ENCODE data around the gene DNM3.

DNM3 gene

GRCh38 chr1:172254521-172255222, 413.4 kb downstream of the DNM3 start:
- no peak for DNase-seq

GRCh38 chr1:172255223-172255560, 413.9 kb downstream of the DNM3 start:
- no peak for DNase-seq

- no peak for DNase-seq
Measured at GRCh38 chr1:172265905-172266304, 424.6 kb downstream of the DNM3 start.

GRCh38 chr1:172266528-172267174, 425.4 kb downstream of the DNM3 start:
- DNase-seq = no peak

GRCh38 chr1:172268237-172268636, 426.9 kb downstream of the DNM3 start:
- DNase-seq = no peak

- DNase-seq = no peak
Measured at GRCh38 chr1:172269084-172269483, 427.8 kb downstream of the DNM3 start.

- DNase-seq = no peak
Measured at GRCh38 chr1:172269644-172270043, 428.3 kb downstream of the DNM3 start.

- DNase-seq = no peak
Measured at GRCh38 chr1:172270605-172271004, 429.3 kb downstream of the DNM3 start.

- DNase-seq = no peak
Measured at GRCh38 chr1:172272087-172272486, 430.8 kb downstream of the DNM3 start.

- DNase-seq = no peak
Measured at GRCh38 chr1:172273647-172274396, 432.5 kb downstream of the DNM3 start.

GRCh38 chr1:172275478-172275877, 434.2 kb downstream of the DNM3 start:
- no peak for DNase-seq

- DNase-seq = no peak
Measured at GRCh38 chr1:172276120-172276818, 435.0 kb downstream of the DNM3 start.

GRCh38 chr1:172277275-172277674, 436.0 kb downstream of the DNM3 start:
- no peak for DNase-seq

GRCh38 chr1:172277989-172278388, 436.7 kb downstream of the DNM3 start:
- DNase-seq = no peak

GRCh38 chr1:172278478-172278877, 437.2 kb downstream of the DNM3 start:
- no peak for DNase-seq

GRCh38 chr1:172279939-172280636, 438.8 kb downstream of the DNM3 start:
- DNase-seq = no peak

- DNase-seq = no peak
Measured at GRCh38 chr1:172283766-172284165, 442.5 kb downstream of the DNM3 start.

- no peak for DNase-seq
Measured at GRCh38 chr1:172286629-172287076, 445.4 kb downstream of the DNM3 start.

GRCh38 chr1:172287208-172287607, 445.9 kb downstream of the DNM3 start:
- no peak for DNase-seq

GRCh38 chr1:172288581-172288980, 447.3 kb downstream of the DNM3 start:
- DNase-seq = no peak

- DNase-seq = no peak
Measured at GRCh38 chr1:172289448-172289847, 448.1 kb downstream of the DNM3 start.

- no peak for DNase-seq
Measured at GRCh38 chr1:172292840-172293239, 451.5 kb downstream of the DNM3 start.

- DNase-seq = no peak
Measured at GRCh38 chr1:172293429-172293828, 452.1 kb downstream of the DNM3 start.
